ENCODE measurements around the gene SLC7A5.

Gene SLC7A5

GRCh38 chr16:87853411-87854052, 15.8 kb downstream of the SLC7A5 start:
- TF ChIP-seq CTCF (conservative IDR thresholded peaks at IDR 0.05; ENCODE audit: low read depth, low read length), result no peak
- H3K4me3 ChIP-seq (ENCODE audit: low read depth, low read length), result peak overlapping the region; percentile 57
- peak; percentile 91 for DNase-seq (ENCODE audit: low read depth)

DNA sequence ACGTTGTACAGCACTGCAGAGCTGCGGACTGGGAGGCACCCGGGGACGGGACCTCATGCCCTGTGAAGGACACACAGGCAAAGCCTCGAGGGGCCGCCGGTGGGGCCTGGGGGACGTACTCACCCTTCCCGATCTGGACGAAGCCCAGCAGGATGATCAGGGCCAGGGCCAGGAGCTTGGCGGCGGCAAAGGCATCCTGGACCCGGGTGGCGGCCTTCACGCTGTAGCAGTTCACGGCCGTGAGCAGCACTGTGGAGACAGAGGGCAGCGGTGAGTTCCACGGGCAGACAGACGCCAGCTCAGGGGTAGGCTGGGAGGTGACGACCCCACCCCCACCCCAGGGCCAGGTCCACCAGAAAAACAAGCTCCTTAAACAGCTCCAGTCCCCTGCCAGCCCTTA, 17.7 kb downstream of the SLC7A5 start:
- H3K4me3 ChIP-seq (ENCODE audit: low read depth, low read length), result no peak overlapping the region
- no peak for TF ChIP-seq CTCF (conservative IDR thresholded peaks at IDR 0.05; ENCODE audit: low read depth, low read length)
- DNase-seq (ENCODE audit: low read depth), result no peak

- no peak for TF ChIP-seq CTCF (conservative IDR thresholded peaks at IDR 0.05; ENCODE audit: low read depth, low read length)
- H3K4me3 ChIP-seq (ENCODE audit: low read depth, low read length), result no peak overlapping the region
- DNase-seq (ENCODE audit: low read depth), result no peak
These were observed 18.1 kb downstream of the SLC7A5 start for GRCh38 chr16:87851141-87851587.

- peak; percentile 52 for DNase-seq (ENCODE audit: low read depth)
- H3K4me3 ChIP-seq (ENCODE audit: low read depth, low read length), result no peak overlapping the region
- TF ChIP-seq CTCF (conservative IDR thresholded peaks at IDR 0.05; ENCODE audit: low read depth, low read length), result peak; percentile 93
These were observed 19.0 kb downstream of the SLC7A5 start for GRCh38 chr16:87850009-87851006.

DNA sequence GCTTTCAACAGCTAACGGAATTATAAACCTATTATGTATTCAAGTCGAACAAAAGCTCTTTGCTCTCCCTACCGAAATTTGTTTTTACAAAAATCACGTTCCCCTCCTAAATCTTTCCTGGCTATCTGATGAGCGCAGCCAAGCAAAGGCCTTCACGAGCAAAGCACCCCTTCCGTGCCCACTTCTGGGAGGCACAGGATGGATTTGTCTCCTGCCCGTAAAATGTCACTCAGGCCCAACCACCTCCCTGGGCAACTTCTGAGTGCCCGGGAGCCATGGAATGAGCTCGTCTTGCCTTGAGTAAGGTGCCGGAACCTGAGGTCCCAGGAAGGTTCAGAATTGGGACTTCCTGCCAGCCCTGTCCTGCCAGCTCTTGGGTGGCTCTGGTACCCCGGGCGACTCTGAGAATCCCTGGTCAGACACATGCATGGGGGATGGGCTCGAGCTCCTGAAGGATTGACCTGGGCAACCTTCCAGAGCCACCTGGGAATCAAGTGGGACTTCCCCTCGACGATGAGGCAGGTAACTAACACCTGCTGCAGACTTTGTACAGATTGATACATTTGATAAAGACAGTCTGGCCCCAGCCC, 19.8 kb downstream of the SLC7A5 start:
- TF ChIP-seq CTCF (conservative IDR thresholded peaks at IDR 0.05; ENCODE audit: low read depth, low read length), result no peak
- DNase-seq (ENCODE audit: low read depth), result no peak
- H3K4me3 ChIP-seq (ENCODE audit: low read depth, low read length), result no peak overlapping the region

- no peak for DNase-seq (ENCODE audit: low read depth)
- H3K4me3 ChIP-seq (ENCODE audit: low read depth, low read length), result no peak overlapping the region
- TF ChIP-seq CTCF (conservative IDR thresholded peaks at IDR 0.05; ENCODE audit: low read depth, low read length), result no peak
These were observed 20.5 kb downstream of the SLC7A5 start for GRCh38 chr16:87848676-87849345.
